ENCODE measurements around the gene NRBP1.
A peak's percentile ranks its signal among the peaks of the same experiment; 100 is the strongest.

The NRBP1 gene

DNA sequence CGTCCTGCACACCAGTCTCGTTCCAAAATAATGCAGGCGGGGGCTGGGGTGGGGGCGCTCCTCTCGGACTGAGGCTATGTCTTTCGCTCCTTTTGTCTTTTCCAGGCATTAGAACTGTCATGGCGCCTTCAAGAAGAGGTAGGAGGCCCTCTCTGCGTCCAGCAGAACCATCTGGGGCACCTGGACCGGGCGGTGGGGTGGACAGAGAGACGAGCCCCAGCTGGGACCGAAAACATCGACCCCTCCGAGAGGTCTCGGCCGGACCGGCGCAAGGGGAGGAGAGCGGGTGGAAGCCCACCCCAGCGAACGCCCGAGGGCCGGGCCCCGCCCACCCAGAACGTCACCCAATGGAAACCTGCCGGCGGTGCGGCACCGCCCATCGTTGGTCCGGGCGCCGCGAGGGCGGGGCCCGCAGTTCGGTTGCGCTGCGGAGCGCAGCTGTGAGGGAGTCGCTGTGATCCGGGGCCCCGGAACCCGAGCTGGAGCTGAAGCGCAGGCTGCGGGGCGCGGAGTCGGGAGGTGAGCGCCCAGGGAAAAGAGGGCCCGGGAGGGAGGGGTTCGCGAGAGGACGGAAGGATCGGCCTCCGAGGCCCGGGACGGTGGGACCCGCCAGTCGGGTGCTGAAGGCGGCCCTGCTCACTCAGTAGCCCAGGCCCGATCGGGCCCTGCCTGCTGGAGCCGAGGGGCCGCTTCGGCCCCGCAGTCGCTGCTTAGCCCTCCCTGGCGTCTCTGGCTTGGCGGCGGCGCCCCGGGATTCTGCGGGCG, at the start of gene NRBP1:
Gene NRBP1 (plus strand): TSS at position 419 of the 765 bp plus-strand sequence. CDS start 4,643 bp downstream, outside the sequence.
- DNase-seq (ENCODE audit: low read depth in 2 of 2): peak; percentile 89 to 91

DNA sequence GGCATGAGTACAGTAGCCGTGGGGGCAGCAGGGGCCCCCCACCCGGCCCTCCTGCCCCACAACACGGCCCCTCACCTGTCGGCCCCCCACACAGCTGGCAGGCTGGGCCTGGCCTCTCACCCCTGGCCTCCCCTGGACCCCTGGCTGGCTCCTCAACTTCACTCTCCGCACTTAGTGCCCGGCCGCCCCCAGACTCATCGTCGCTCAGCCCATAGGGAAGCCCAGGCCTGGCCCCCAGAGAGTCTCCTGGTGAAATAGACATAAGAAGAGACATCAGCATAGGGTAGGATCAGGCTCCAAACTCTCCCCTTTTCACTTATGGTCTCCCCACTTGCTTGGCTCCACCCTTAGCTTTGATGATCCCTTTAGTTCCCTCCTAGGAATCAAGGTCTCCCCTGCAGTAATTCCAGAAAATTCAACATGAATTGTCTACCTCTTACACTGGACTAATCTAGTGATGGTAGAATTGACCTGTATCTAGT, 49.6 kb upstream of the NRBP1 start:
- no peak for DNase-seq (ENCODE audit: low read depth in 2 of 2)

DNA sequence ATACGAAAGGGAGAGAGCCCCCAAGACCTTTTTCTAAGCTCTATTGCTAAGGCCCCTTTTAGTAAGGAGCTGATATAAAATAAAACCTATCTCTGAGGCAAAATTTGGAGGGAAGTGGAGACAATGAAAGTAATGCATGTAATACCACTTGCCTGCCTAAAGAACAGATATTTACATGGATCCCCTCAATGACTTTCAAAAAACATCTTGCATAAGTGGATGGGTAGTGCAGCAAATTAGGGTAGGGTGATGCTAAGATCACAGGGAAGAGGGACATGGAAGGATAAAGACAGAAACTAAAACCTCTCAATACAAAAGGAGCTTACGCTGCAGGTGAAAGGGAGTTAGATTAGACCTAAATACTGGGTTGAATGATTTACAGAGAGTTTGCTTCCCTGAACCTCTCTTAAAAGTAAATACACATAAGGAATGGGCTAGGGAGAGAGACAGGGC, 49.0 kb upstream of the NRBP1 start:
- DNase-seq (ENCODE audit: low read depth in 2 of 2): no peak

DNA sequence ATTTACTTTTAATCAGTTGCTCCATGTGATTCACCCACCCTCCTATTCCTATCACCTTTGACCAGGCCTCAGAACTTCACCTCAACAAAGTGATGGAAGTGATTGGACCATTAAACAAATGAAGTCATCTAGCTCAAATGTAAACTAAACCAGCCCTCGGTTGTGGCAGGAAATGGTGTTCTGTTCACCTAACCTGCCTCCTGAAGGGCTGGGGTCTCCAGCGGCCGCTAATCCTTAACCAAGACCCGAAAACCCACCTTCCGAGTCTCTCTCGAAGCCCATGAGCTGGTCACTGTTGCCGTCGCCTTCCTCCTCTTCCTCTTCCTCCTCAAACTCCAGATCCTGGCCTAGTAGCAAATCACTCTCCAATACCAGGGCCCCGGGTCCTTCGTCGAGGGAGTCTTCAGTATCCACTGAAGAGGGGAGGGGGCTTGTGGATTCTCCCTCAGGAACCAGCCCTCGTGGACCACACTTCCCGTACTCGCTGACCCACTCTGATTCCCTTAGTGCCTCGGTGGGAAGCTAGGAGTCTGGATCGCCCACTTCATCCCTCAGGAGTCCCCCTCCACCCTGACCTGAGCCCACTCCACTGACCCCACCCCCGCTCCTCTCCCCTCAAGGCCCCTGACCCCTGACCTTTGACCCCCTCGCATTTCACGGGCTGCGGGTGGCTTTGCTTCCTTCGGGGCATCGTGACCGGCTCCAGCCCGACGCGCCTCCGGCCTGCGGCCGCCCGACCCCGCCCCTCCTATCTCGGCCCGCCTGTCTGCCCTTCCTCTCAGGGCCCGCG, 48.4 kb upstream of the NRBP1 start:
- peak; percentile 21 to 32 for DNase-seq (ENCODE audit: low read depth in 2 of 2)

DNA sequence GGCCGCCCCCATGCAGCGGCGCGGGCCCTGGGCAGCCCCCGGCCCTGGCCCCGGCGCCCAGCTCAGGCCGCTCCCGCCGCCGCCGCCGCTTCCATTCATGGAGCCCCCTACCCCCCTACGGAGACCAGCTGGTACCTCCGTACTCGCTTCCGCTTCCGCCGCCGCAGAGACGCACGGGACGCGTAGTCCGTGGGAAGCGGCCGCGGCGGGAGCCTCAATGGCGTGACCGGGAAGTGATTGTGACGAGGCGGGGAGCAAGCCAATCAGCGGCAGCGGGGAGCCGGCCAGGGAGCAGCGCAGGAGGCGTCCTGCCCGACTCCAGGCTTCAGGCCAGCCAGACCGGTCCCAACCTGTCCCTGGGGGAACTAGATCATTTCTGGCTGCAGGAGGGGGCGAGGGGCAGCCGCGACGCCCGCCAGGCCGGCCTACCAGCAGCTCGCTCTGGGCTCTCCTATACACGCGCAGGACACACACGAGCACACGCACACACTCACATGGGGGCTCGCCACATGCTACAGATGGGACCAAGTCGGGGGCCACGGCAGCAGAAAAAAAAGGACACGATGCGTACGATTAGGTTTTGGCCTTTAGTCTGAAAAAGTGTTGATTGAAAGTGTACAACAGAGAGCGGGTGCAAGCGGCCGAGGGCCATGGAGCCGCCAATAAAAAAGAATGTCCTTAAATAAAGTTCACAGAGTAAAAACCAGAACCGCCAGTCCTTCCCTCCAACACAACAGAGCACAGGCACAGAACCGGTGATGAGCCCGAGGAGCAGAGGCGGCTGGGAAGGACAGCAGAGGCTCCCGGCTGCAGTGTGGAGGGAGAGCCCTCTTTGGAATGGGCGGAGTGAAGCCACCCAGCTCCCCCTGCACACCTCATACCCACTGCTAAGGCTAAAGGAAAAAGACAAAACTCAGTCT, 47.5 kb upstream of the NRBP1 start, which contains the start of gene ZNF513:
Gene ZNF513 (minus strand): TSS at position 109 of the 920 bp plus-strand sequence. CDS start 208 bp downstream, outside the sequence.
- DNase-seq (ENCODE audit: low read depth in 2 of 2): peak; percentile 83 to 87

DNA sequence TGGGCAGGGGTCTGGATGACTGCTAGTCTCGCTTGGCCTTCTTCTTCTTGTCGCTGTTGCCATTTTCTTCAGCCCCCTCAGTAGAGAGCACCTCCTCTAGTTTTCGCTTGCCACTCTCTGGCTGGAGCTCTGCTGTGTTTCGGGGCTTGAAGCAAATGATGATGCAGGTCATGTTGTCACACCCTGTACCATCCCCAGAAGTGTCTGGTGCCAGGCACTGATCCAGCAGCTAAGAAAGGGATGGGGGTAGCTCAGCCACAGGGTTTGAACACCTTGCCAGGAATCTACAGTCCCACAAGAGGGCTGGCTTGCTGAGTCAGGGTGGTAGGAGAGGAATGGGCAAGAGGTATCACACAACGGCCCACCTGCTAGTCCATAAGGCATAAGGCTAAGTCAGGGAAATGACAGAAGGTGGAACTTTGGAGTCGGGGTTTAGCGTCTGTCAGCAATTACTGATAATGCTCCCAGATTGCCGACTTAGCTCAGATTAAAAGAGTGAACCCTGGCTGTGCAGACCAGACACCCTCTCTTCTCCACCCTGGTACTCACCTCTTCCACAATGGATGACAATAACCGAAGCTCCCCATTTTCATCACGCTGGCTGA, 46.8 kb upstream of the NRBP1 start:
- DNase-seq (ENCODE audit: low read depth in 2 of 2): no peak

DNA sequence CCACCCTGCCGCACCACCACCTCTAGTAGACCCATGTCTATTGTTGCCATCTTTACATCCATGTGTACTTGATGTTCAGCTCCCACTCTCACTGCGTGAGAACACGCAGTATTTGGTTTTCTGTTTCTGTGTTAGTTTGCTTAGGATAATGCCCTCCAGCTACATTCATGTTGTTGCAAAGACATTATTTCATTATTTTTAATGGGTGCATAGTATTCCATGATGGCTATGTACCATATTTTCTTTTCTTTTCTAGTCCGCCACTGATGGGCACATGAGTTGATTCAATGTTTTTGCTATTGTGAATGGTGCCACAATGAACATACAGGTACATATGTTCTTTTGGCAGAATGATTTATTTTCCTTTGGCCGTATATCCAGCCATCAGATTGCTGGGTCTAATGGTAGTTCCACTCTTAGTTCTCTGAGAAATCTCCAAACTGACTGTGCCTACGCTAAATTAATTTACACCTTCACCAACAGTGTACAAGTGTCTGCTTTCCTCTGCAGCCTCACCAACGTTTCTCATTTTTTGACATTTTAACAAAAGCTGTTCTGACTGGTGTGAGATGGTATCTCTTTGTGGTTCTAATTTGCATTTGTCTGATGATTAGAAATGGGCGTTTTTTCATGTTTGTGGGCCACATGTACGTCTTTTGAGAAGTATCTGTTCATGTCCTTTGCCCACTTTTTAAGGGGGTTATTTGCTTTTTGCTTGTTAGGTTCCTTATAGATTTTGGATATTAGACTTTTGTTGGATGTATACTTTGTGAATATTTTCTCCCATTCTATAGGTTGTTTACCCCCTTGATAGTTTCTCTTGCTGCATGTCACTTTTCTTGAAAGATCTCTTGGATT, 37.4 kb upstream of the NRBP1 start:
- DNase-seq (ENCODE audit: low read depth in 2 of 2): no peak

DNA sequence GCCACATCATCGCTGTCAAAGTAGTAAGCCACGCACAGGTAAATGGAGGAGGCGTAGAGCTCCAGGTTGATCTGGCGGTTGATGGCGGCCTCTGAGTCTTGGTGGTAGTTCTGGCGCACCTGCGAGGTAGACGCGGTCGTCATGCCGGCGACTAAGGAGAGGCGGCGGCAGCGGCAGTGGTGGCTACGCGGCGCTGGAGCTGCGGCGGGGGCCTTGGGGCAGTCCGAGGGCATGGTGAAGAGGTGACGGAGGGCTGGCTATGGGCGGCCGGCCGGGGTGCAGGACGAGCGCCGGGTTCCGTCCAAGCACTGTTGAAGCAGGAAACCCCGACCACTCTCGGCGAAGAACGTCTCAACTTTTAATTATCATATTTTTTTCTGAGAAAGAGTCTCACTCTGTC, 35.2 kb upstream of the NRBP1 start:
- DNase-seq (ENCODE audit: low read depth in 2 of 2): no peak

DNA sequence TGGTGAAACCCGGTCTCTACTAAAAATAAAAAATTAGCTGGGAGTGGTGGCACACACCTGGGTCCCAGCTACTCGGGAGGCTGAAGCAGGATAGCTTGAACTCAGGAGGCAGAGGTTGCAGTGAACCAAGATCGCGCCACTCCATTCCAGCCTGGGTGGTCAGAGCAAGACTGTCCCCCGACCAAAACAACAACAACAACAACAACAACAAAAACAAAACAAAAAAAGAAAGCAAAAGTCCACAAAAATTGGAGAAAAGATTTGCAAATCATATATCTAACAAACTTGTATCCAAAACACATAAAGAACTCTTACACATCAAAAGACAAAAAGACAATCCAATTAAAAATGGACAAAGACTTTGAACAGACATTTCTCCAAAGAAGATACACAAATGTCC, 29.5 kb upstream of the NRBP1 start:
- DNase-seq (ENCODE audit: low read depth in 2 of 2): no peak

DNA sequence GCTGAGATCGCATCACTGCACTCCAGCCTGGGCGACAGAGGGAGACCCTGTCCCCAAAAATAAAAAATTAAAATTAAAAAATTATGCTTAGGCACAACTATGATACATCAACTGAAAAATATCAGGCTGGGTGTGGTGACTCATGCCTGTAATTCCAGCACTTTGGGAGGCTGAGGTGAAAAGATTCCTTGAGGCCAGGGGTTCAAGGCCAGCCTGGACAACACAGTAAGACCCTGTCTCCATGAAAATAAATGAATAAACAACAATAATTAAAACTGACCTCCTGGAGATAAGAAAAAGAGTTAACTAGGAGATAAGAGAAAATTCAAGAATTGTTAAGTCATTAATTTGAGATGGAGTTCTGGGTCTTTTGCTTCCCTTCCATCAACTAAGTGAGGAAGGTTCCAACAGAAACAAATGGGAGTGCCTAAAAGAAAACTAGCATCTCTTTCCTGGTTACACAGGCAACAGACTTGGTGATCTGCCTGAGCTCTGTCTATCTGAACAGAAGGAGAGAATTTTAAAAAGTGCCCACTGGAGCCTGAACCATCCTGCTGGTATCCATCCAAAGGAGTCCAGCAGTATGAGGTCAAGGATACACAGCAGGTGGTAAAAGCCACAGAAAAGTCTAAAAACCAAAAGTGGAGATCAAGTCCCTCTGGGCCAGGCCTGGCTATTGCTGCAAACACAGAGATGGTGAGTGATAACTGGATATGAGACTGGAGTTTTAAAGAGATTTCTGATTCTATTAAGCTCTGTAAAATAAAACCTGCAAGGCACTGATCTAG, 27.9 kb upstream of the NRBP1 start:
- no peak for DNase-seq (ENCODE audit: low read depth in 2 of 2)

DNA sequence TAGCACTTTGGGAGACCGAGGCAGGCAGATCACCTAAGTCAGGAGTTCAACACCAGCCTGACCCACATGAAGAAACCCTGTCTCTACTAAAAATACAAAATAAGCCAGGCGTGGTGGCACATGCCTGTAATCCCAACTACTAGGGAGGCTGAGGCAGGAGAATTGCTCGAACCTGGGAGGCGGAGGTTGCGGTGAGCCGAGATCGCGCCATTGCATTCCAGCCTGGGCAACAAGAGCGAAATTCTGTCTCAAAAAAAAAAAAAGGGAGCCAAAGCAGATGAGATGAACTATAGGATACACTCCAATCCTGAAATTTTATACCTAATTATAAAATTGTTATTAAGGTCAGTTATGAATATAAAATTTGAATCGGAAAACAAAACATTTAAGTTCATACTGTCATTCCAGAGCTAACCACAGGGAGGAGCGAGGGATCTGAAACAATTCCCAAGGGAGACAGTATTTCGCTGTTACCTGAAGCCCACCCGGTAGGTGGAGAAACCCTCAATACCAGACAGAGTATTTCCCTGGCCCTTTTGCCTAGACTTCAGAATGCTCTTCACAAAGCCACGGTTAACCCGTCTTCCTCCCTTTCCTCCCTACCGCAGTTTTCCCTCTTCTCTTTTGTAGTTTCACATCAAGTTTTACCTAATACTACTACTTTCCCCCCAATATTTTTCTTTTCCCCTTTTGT, 20.5 kb upstream of the NRBP1 start:
- no peak for DNase-seq (ENCODE audit: low read depth in 2 of 2)

DNA sequence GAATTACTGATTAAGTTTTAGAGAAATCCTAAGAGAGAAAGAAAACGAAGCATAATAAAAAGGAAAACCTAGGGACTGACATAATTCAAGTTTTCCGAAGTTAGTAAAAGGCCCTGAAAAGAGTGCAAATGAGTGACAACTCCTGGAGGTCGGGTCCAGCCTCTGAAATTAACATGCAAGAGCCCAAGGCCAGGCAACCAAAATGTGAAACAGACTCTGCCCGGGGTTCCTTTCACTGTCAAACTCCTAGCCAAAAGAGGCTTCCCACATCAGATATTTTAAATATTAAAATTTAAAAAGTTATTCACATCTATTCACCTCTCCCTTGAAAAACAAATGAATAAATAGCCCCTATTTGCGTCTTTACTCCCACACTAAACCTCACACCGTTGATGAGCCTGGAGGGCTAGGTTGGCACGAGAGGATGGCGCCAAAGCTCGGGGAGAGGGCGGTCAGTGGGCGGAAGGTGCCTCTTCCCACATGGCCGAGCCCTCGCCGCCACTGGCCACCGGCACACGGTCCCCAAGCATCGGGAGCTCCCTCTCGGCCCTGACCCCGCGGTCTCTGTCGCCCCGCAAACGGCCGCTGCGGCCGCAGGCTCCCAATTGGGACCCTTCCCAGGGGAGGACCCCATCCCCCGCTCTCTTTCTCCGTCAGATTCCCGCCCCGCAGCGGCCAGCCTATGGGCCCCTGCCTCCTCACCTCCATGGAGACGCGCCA, 19.7 kb upstream of the NRBP1 start:
- peak in 1 of 2 donors; percentile 17 for DNase-seq (ENCODE audit: low read depth in 2 of 2)

DNA sequence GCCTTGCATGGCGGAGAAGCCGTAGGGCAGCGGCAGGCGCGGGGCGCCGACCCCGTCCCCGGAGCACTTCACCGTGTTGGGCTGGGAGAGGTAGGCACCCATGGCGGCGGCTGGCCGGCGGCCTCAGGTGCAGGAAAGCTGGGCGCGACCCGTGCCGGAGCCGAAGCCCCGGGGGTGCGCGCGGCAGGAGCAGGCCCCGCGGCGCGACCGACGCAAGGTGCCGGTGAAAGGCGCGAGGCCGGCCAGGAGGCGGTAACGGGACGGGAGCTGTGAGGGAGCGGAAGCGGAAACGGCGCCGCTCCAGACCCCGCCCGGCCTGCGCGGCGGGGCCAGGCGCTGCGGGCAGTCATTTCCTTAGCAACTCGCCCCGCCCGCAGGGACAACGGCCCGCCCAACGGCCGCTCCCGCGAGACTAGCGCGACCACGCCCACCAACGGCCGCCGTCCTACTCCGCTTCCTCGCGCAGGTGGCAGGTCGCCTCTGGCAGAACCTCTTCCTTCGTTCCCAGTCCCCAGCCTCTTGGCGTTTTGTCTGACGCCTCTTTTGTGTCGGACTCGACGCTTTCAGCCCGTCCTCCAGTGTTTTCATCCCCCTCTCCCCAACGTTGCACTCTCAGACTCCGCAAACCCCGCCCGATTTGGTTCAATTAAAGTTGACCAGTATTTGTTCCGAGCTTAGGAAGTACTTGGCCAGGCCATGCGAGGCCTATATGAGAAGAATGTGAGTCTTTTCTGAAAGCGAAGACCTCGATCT, 18.9 kb upstream of the NRBP1 start, which contains the start of gene PPM1G:
Gene PPM1G (minus strand): TSS at position 271 of the 753 bp plus-strand sequence. CDS start 169 bp downstream, at position 102.
- peak; percentile 97 to 98 for DNase-seq (ENCODE audit: low read depth in 2 of 2)

DNA sequence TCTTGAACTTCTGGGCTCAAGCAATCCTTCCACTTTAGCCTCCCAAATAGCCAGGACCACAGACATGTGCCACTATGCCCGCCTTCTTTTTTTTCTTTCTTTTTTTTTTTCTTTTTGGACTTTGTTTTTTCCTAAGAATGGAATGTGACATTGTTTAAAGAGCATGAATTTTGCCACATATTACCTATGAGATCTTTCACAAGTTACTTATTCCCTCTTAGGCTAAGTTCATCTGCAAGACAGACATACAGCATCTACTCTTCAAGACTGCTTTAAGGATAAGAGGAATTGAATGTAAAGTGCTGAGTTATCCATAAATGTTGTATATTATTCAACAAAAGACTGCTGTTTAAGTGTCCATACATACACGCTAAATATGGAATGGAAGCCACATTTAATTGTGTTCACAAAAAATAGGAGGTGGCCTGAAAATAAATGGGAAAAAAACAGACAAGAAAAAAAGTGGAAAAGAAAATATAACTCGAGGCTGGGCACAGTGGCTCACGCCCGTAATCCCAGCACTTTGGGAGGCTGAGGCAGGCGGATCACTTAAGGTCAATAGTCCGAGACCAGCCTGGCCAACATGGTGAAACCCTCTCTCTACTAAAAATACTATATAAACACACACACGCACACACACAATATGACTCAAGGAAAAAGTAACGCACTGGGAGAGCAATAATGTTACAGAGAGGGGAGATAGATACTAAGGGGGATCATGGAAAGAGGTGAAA, 15.8 kb upstream of the NRBP1 start:
- DNase-seq (ENCODE audit: low read depth in 2 of 2): no peak

DNA sequence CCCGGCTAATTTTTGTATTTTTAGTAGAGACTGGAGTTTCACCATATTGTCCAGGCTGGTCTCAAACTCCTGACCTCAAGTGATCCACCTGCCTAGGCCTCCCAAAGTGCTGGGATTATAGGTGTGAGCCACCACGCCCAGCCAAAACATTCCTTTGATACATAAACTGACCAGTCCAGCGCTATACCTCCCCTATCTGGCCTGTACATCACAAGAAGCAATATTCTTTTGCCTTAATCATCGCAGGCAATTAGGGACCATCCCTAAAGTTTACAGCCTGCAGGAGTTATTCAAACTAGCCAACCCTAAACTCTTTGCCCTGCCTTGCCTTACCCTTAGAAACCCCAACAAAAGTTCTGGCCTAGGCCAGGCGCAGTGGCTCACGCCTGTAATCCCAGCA, 12.3 kb upstream of the NRBP1 start:
- no peak for DNase-seq (ENCODE audit: low read depth in 2 of 2)

DNA sequence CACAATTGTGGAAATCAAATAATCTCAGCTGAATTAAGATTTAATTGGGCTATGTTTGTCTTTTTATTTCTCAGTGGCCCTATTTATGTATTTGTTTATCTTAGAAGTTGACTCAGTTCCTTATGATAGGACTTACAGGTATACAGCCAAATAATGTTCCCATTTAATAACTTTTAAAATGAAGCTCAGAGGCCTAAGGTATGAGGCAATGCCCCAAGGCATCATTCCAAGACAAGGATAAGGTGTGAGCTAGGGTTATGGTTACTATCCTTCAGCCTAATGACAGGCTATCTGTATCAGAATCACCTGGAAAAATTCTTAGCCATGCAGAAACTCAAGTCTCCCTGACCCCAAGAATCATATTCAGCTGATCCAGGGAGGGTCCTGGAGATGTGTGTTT, 7.4 kb upstream of the NRBP1 start:
- DNase-seq (ENCODE audit: low read depth in 2 of 2): no peak

All from stimulated activated CD8-positive, alpha-beta memory T cell treated with anti-CD3 and anti-CD28 coated beads, Interleukin-2, amount 100 ng/mL, for 48 hours (primary cell).